ENCODE measurements around the gene FLACC1. TPM values are rescaled to one million over a fixed set of nuclear protein-coding genes. Genes with fewer than 3 reads are reported as not detected.

FLACC1 gene
- total and polyA plus RNA-seq, 2 experiments from 2014 or later = 0.10 to 0.27 TPM

GRCh38 chr2:201347138-201347537, 10.0 kb downstream of the FLACC1 start:
- Histone ChIP-seq H3K4me1 (ENCODE audit: insufficient read depth) (no peaks in the 10 kb centered on the region), H3K27me3 (ENCODE audit: insufficient read depth) (no peaks in the 10 kb centered on the region), H3K4me3 (no peak overlapping the region), H4K20me1 (replicated peaks; ENCODE audit: insufficient read depth) (no peaks in the 10 kb centered on the region), H3K79me2 (replicated peaks; ENCODE audit: insufficient read depth) (no peaks in the 10 kb centered on the region), H3K36me3 (ENCODE audit: insufficient read depth) (no peaks in the 10 kb centered on the region), H3K27ac (ENCODE audit: low read depth) (no peak overlapping the region), H3K4me2 (no peak overlapping the region), H2AFZ (peak overlapping the region; percentile 47; the same call in 1 of the 2 replicates), H3K9me2 (ENCODE audit: insufficient read depth) (no peaks in the 10 kb centered on the region), H3F3A (replicated peaks; ENCODE audit: low read depth) (no peaks in the 10 kb centered on the region)
- Mint-ChIP-seq H3K27ac (no peak overlapping the region), H3K4me1 (peaks cover 7% of the 10 kb centered on the region), H3K4me3 (no peak overlapping the region), H3K9me3 (no peaks in the 10 kb centered on the region), H3K27me3 (ENCODE audit: insufficient read depth, low read depth, poor library complexity) (peaks cover 3% of the 10 kb centered on the region), H3K36me3 (ENCODE audit: low read depth) (no peaks in the 10 kb centered on the region)
- no peak for TF ChIP-seq POLR2AphosphoS5 (IDR thresholded peaks at IDR 0.05; ENCODE audit: low read depth)
- no peak for TF ChIP-seq ZNF114 (CRISPR knock-in tag; IDR thresholded peaks at IDR 0.05)
- no peak for TF ChIP-seq CREB1 (CRISPR knock-in tag; IDR thresholded peaks at IDR 0.05; ENCODE audit: low read depth)
- TF ChIP-seq STAT1 (IDR thresholded peaks at IDR 0.05; ENCODE audit: unreplicated experiment) = no peak
- TF ChIP-seq, protein P1, sequence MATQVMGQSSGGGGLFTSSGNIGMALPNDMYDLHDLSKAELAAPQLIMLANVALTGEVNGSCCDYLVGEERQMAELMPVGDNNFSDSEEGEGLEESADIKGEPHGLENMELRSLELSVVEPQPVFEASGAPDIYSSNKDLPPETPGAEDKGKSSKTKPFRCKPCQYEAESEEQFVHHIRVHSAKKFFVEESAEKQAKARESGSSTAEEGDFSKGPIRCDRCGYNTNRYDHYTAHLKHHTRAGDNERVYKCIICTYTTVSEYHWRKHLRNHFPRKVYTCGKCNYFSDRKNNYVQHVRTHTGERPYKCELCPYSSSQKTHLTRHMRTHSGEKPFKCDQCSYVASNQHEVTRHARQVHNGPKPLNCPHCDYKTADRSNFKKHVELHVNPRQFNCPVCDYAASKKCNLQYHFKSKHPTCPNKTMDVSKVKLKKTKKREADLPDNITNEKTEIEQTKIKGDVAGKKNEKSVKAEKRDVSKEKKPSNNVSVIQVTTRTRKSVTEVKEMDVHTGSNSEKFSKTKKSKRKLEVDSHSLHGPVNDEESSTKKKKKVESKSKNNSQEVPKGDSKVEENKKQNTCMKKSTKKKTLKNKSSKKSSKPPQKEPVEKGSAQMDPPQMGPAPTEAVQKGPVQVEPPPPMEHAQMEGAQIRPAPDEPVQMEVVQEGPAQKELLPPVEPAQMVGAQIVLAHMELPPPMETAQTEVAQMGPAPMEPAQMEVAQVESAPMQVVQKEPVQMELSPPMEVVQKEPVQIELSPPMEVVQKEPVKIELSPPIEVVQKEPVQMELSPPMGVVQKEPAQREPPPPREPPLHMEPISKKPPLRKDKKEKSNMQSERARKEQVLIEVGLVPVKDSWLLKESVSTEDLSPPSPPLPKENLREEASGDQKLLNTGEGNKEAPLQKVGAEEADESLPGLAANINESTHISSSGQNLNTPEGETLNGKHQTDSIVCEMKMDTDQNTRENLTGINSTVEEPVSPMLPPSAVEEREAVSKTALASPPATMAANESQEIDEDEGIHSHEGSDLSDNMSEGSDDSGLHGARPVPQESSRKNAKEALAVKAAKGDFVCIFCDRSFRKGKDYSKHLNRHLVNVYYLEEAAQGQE (IDR thresholded peaks at IDR 0.05; ENCODE audit: unreplicated experiment) = no peak
- no peak for TF ChIP-seq EZH2 (IDR thresholded peaks at IDR 0.05; ENCODE audit: low read depth, unreplicated experiment)
- no peak for TF ChIP-seq NANOG (IDR thresholded peaks at IDR 0.05; ENCODE audit: borderline replicate concordance)
- TF ChIP-seq, protein P2, sequence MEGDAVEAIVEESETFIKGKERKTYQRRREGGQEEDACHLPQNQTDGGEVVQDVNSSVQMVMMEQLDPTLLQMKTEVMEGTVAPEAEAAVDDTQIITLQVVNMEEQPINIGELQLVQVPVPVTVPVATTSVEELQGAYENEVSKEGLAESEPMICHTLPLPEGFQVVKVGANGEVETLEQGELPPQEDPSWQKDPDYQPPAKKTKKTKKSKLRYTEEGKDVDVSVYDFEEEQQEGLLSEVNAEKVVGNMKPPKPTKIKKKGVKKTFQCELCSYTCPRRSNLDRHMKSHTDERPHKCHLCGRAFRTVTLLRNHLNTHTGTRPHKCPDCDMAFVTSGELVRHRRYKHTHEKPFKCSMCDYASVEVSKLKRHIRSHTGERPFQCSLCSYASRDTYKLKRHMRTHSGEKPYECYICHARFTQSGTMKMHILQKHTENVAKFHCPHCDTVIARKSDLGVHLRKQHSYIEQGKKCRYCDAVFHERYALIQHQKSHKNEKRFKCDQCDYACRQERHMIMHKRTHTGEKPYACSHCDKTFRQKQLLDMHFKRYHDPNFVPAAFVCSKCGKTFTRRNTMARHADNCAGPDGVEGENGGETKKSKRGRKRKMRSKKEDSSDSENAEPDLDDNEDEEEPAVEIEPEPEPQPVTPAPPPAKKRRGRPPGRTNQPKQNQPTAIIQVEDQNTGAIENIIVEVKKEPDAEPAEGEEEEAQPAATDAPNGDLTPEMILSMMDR (conservative IDR thresholded peaks at IDR 0.05; ENCODE audit: low read depth in 2 of 2) = no peak
- DNase-seq (ENCODE audit: low spot score) (no peak), ATAC-seq (no peak)

DNA sequence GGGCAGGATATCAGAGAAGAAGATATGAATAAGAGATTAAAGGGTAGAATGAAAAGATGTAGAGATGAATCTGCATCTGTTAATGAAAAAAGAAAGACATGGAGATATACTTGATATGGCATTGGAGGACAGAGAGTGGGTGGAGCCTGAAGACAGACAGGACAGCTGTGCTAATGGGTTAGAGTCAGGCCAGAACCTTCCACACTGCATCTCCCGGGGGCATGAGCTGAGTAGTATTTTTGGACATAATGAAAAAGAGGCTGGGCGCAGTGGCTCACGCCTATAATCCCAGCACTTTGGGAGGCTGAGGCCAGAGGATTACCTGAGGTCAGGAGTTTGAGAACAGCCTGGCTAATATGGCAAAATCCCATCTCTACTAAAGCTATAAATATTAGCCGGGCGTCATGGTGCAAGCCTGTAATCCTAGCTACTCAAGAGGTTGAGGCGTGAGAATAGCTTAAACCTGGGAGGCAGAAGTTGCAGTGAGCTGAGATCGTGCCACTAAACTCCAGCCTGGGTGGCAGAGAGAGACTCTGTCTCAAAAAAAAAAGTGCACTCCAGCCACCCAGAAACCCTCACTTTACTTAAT, 11.4 kb downstream of the FLACC1 start:
- Histone ChIP-seq H3K36me3 (ENCODE audit: insufficient read depth) (no peaks in the 10 kb centered on the region), H3K4me1 (ENCODE audit: insufficient read depth) (no peaks in the 10 kb centered on the region), H3K27ac (ENCODE audit: low read depth) (no peak overlapping the region), H3K27me3 (ENCODE audit: insufficient read depth) (no peaks in the 10 kb centered on the region), H2AFZ (no peak overlapping the region), H3K4me3 (no peak overlapping the region), H4K20me1 (replicated peaks; ENCODE audit: insufficient read depth) (no peaks in the 10 kb centered on the region), H3K9me2 (ENCODE audit: insufficient read depth) (no peaks in the 10 kb centered on the region), H3K79me2 (replicated peaks; ENCODE audit: insufficient read depth) (no peaks in the 10 kb centered on the region), H3F3A (replicated peaks; ENCODE audit: low read depth) (no peaks in the 10 kb centered on the region), H3K4me2 (no peak overlapping the region)
- peaks cover 2% of the 10 kb centered on the region for H3K27me3 Mint-ChIP-seq (ENCODE audit: insufficient read depth, low read depth, poor library complexity)
- H3K4me3 Mint-ChIP-seq = no peak overlapping the region
- DNase-seq (ENCODE audit: low spot score) (no peak), ATAC-seq (no peak)
- no peak for TF ChIP-seq ZNF114 (CRISPR knock-in tag; IDR thresholded peaks at IDR 0.05)
- no peak for TF ChIP-seq JUNB (IDR thresholded peaks at IDR 0.05; ENCODE audit: unreplicated experiment)
- TF ChIP-seq EZH2 (IDR thresholded peaks at IDR 0.05; ENCODE audit: low read depth, unreplicated experiment) = no peak
- no peaks in the 10 kb centered on the region for H3K9me3 Mint-ChIP-seq
- H3K36me3 Mint-ChIP-seq (ENCODE audit: low read depth) = no peaks in the 10 kb centered on the region
- H3K27ac Mint-ChIP-seq = no peak overlapping the region
- peaks cover 7% of the 10 kb centered on the region for H3K4me1 Mint-ChIP-seq
